HEK293 (cell line): ENCODE data around the gene ZCCHC7.

Source experiments
- CTCF ChIA-PET: fragments of 350-600 bp; formaldehyde crosslinking; extraction: SDS; loops from one replicate; lab custom pipeline; 2021; ENCODE audit warnings: antibody characterized with exemption; lab: Yijun Ruan, JAX
- POLR2A ChIA-PET: fragments of 300-600 bp; formaldehyde crosslinking; extraction: SDS; loops from one replicate; lab custom pipeline; 2020; ENCODE audit warnings: antibody characterized with exemption, inconsistent platforms; lab: Yijun Ruan, JAX
- H3K27ac ChIP-seq: fragments of 200-500 bp; sonication (Bioruptor generic); 2 replicates; pipeline ENCODE4 v1.5.1; 2014; ENCODE audit warnings: low read depth, low read length, control low read depth, inconsistent platforms; ENCODE audit errors: extremely low read depth
- H3K36me3 ChIP-seq, 2 experiments: fragments of 200-500 bp in 1 of 2; sonication (Bioruptor generic) in 1 of 2; 1 replicate in 1 of 2; 2 replicates in 1 of 2; pipeline ENCODE4 v1.5.1; 2014 to 2017; ENCODE audit warnings: inconsistent platforms in 2 of 2, low read length in 2 of 2; ENCODE audit not compliant: control insufficient read depth in 2 of 2, insufficient read depth in 1 of 2
- H3K4me1 ChIP-seq: fragments of 200-500 bp; sonication (Bioruptor generic); 2 replicates; pipeline ENCODE4 v1.5.1; 2014; ENCODE audit warnings: mild to moderate bottlenecking, low read length, inconsistent platforms; ENCODE audit not compliant: control insufficient read depth, insufficient read depth
- H3K4me3 ChIP-seq: 2 replicates; pipeline ENCODE4 v1.5.1; 2011; ENCODE audit warnings: low read depth, mild to moderate bottlenecking, control low read depth, low read length, moderate library complexity
- H3K9me3 ChIP-seq: fragments of 200-500 bp; sonication (Bioruptor generic); 2 replicates; pipeline ENCODE4 v1.5.1; 2014; ENCODE audit warnings: low read depth, low read length, inconsistent platforms; ENCODE audit not compliant: control insufficient read depth, insufficient read depth
- FEZF1 ChIP-seq: fragments of 450-650 bp; formaldehyde crosslinking; IDR thresholded peaks from 2 replicates; pipeline ENCODE4 v1.5.1; 2016; ENCODE audit warnings: missing biosample characterization, missing genetic modification characterization
- INSM2 ChIP-seq: fragments of 450-650 bp; formaldehyde crosslinking; IDR thresholded peaks from 2 replicates; pipeline ENCODE4 v1.5.1; 2016; ENCODE audit warnings: missing biosample characterization, missing genetic modification characterization
- KLF16 ChIP-seq: fragments of 450-650 bp; formaldehyde crosslinking; IDR thresholded peaks from 2 replicates; pipeline ENCODE4 v1.5.1; 2017; ENCODE audit warnings: missing biosample characterization, missing genetic modification characterization
- MZF1 ChIP-seq: fragments of 450-650 bp; formaldehyde crosslinking; IDR thresholded peaks from 2 replicates; pipeline ENCODE4 v1.5.1; 2017; ENCODE audit warnings: missing biosample characterization, missing genetic modification characterization, borderline replicate concordance
- OSR2 ChIP-seq: fragments of 450-650 bp; formaldehyde crosslinking; IDR thresholded peaks from 2 replicates; pipeline ENCODE4 v1.5.1; 2016; ENCODE audit warnings: missing biosample characterization, missing genetic modification characterization
- REST ChIP-seq: fragments of 450-650 bp; formaldehyde crosslinking; IDR thresholded peaks from 2 replicates; pipeline ENCODE4 v1.5.1; 2016; ENCODE audit warnings: missing biosample characterization, missing genetic modification characterization
- ZBTB1 ChIP-seq: fragments of 450-650 bp; formaldehyde crosslinking; IDR thresholded peaks from 2 replicates; pipeline ENCODE4 v1.5.1; 2016; ENCODE audit warnings: missing biosample characterization, missing genetic modification characterization
- ZBTB10 ChIP-seq: fragments of 450-650 bp; formaldehyde crosslinking; IDR thresholded peaks from 2 replicates; pipeline ENCODE4 v1.5.1; 2016; ENCODE audit warnings: missing biosample characterization, missing genetic modification characterization
- ZBTB26 ChIP-seq: fragments of 450-650 bp; formaldehyde crosslinking; optimal IDR thresholded peaks from 2 replicates; pipeline ENCODE3; 2016; ENCODE audit warnings: missing biosample characterization, mild to moderate bottlenecking, missing genetic modification characterization
- ZBTB48 ChIP-seq: fragments of 450-650 bp; formaldehyde crosslinking; IDR thresholded peaks from 2 replicates; pipeline ENCODE4 v1.5.1; 2016; ENCODE audit warnings: missing biosample characterization, missing genetic modification characterization
- ZNF19 ChIP-seq: fragments of 450-650 bp; formaldehyde crosslinking; IDR thresholded peaks from 2 replicates; pipeline ENCODE4; 2016; ENCODE audit warnings: missing biosample characterization, missing genetic modification characterization, low read depth
- ZNF239 ChIP-seq: fragments of 450-650 bp; formaldehyde crosslinking; IDR thresholded peaks from 2 replicates; pipeline ENCODE4 v1.5.1; 2016; ENCODE audit warnings: missing biosample characterization, missing genetic modification characterization
- ZNF311 ChIP-seq: fragments of 450-650 bp; formaldehyde crosslinking; IDR thresholded peaks from 2 replicates; pipeline ENCODE4 v1.5.1; 2017; ENCODE audit warnings: missing biosample characterization, missing genetic modification characterization, borderline replicate concordance
- ZNF324 ChIP-seq: fragments of 450-650 bp; formaldehyde crosslinking; IDR thresholded peaks from 2 replicates; pipeline ENCODE4 v1.5.1; 2016; ENCODE audit warnings: missing biosample characterization, missing genetic modification characterization
- ZNF394 ChIP-seq: fragments of 450-650 bp; formaldehyde crosslinking; IDR thresholded peaks from 2 replicates; pipeline ENCODE4 v1.5.1; 2016; ENCODE audit warnings: missing biosample characterization, missing genetic modification characterization, mild to moderate bottlenecking, moderate library complexity, borderline replicate concordance
- ZNF416 ChIP-seq: fragments of 450-650 bp; formaldehyde crosslinking; IDR thresholded peaks from 2 replicates; pipeline ENCODE4 v1.5.1; 2016; ENCODE audit warnings: missing biosample characterization, missing genetic modification characterization
- ZNF513 ChIP-seq: fragments of 450-650 bp; IDR thresholded peaks from 2 replicates; pipeline ENCODE4 v1.5.1; 2018; ENCODE audit warnings: missing biosample characterization, missing genetic modification characterization
- ZNF514 ChIP-seq: fragments of 450-650 bp; formaldehyde crosslinking; IDR thresholded peaks from 2 replicates; pipeline ENCODE4 v1.5.1; 2016; ENCODE audit warnings: missing biosample characterization, missing genetic modification characterization
- ZNF585B ChIP-seq: fragments of 450-650 bp; formaldehyde crosslinking; IDR thresholded peaks from 2 replicates; pipeline ENCODE4 v1.5.1; 2016; ENCODE audit warnings: missing biosample characterization, missing genetic modification characterization
- ZNF837 ChIP-seq: fragments of 450-650 bp; formaldehyde crosslinking; IDR thresholded peaks from 2 replicates; pipeline ENCODE4 v1.5.1; 2016; ENCODE audit warnings: missing biosample characterization, missing genetic modification characterization
- ZSCAN4 ChIP-seq: fragments of 450-650 bp; formaldehyde crosslinking; IDR thresholded peaks from 2 replicates; pipeline ENCODE4 v1.5.1; 2017; ENCODE audit warnings: missing biosample characterization, missing genetic modification characterization

ZCCHC7 gene

GRCh38 chr9:37332578-37332977 lies 212.2 kb downstream of the ZCCHC7 start (continued):
- TF ChIP-seq ZBTB48: no peak
- TF ChIP-seq ZBTB26 (tag by site-specific recombination): no peak
- TF ChIP-seq ZNF394 (tag by site-specific recombination): no peak
- no peak for TF ChIP-seq ZBTB10 (tag by site-specific recombination)
- no peak for TF ChIP-seq ZNF311 (tag by site-specific recombination)
- no peak for TF ChIP-seq ZNF514 (tag by site-specific recombination)
- TF ChIP-seq ZSCAN4 (tag by site-specific recombination): no peak
- no peak for TF ChIP-seq ZNF585B
- TF ChIP-seq OSR2: no peak
- no peak for TF ChIP-seq ZNF837
- TF ChIP-seq ZNF513 (tag by site-specific recombination): no peak

GRCh38 chr9:37333288-37333687 lies 212.9 kb downstream of the ZCCHC7 start:
- CTCF ChIA-PET: interaction anchor here (1.4 kb wide), 1 partner anchor 460 kb away, joined by 3 read pairs; no protein-coding TSS in a partner anchor
- TF ChIP-seq FEZF1 (tag by site-specific recombination) (peak; percentile 21; the same call in 1 of the 2 replicates), ZNF324 (tag by site-specific recombination) (no peak)
- TF ChIP-seq, all 188 proteins: peak for 1
- Histone ChIP-seq H3K4me3 (no peak overlapping the region), H3K36me3 (no peaks in the 10 kb centered on the region), H3K4me1 (no peaks in the 10 kb centered on the region), H3K27ac (no peak overlapping the region), H3K9me3 (no peaks in the 10 kb centered on the region)
- POLR2A ChIA-PET: no interaction called here

- Histone ChIP-seq H3K27ac (no peak overlapping the region), H3K36me3 (no peaks in the 10 kb centered on the region), H3K9me3 (no peaks in the 10 kb centered on the region), H3K4me1 (no peaks in the 10 kb centered on the region), H3K4me3 (no peak overlapping the region)
- ChIA-PET POLR2A (no interaction called here), CTCF (interaction anchor here (0.6 kb wide), 1 partner anchor 59 kb away, joined by 3 read pairs; no protein-coding TSS in a partner anchor)
- TF ChIP-seq ZNF239 (tag by site-specific recombination): no peak
- TF ChIP-seq ZNF19: no peak
- no peak for TF ChIP-seq ZBTB1 (tag by site-specific recombination)
- TF ChIP-seq INSM2 (tag by site-specific recombination): no peak
- TF ChIP-seq MZF1 (tag by site-specific recombination): no peak
- no peak for TF ChIP-seq ZNF416 (tag by site-specific recombination)
- TF ChIP-seq KLF16 (tag by site-specific recombination): no peak
- no peak for TF ChIP-seq REST (tag by site-specific recombination)
- TF ChIP-seq ZNF324 (tag by site-specific recombination): no peak
These were observed 214.9 kb downstream of the ZCCHC7 start for GRCh38 chr9:37335238-37335637.
